CD4-positive, alpha-beta T cell treated with Interleukin-12 subunit alpha and Interleukin-12 subunit beta, for 1 hour (primary cell): ENCODE measurements around the gene SRRM1.
"Not testable (repeated sequence)": the region's sequence is repeated elsewhere in the genome, so short reads cannot be mapped to it uniquely, and the experiment has no call there.

Experiments used
- DNase-seq: peaks from one replicate; pipeline ENCODE4 v3.0.0-alpha.2; 2020

Gene SRRM1

DNA sequence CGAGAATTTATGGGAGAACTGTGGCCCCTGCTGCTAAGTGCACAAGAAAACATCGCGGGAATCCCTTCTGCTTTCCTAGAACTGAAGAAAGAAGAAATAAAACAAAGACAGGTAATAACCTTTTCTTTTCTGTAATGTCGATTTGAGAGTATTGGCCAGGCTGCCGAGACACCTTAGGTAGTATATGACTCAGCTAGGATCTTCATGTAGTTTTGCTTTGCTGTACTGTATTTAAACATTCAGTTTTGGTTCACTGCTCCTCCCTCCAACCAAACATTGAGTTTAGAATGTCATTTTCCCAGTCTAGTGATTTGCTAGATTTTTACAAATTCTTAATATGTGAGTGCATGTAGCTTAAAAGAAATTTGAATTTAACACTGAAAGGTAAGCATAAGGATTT lies 5.8 kb downstream of the SRRM1 start:
- DNase-seq = no peak

DNA sequence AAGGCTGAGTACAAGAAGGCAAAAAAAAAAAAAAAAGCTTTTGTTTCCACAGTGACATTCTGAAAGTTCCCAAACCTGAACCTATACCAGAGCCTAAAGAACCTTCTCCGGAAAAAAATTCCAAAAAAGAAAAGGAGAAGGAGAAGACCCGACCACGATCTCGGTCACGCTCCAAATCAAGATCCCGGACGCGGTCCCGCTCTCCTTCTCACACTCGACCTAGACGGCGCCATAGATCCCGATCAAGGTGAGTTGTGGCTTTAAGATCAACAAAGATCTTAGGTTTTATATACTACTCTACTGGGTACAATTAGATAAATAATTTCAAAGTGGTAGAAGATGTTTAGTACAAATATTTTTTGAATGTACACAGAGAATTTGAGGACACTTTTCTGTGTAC lies 9.3 kb downstream of the SRRM1 start:
- no peak for DNase-seq

DNA sequence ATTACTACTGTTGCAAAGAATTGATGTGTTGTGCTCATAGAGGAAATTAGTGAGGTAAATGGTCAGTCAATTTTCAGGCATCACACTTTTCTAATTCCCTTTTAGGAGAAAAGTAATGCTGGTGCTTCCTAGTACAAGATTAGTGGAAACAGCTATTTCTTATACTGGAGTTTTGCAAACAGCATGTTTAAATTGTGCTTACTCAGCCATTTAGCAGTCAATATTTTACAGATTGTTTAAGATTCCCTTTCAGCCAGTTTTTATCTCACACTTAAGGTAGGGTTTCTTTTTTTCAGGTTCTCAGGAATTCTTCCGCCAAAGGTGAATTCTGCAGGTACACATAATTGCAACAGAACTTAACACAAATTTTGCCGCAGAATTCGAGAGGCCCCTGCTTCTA lies 10.9 kb downstream of the SRRM1 start:
- DNase-seq = no peak

DNA sequence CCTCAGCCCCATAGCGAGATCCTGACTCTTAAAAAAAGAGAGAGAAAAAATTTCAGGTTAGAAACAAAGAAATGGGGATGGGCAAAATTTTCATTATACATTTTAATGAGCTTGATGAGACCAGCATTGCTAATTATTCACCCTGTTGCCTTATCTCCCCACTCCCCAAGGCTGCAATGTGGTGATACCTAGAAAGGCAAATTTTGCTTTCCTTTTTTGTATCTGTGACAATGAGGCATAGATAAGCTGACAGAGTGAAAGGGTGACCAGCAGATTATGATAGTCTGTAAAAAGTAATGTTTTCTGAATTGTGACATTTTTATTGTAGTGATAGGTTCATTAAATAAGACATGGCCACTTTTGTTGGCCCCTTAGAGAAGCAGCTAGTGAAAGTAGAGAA lies 12.9 kb downstream of the SRRM1 start:
- no peak for DNase-seq

DNA sequence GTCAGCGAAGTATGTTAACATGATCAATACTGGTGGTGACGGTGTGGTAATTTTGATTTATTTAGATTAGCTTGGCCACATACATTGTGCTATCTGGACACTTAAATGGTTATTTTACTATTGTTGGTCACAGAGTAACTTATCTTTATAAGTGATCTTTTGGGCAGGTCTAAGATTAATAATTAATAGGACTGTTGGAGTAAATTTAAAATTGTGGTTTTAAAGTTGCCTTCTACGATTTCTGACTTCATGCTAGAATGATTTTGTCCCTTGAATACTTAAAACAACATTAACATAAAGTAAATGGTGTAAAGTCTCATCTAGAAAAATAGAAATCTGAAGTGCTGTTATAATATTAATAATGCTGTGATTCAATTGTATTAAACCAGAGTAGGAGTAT lies 14.7 kb downstream of the SRRM1 start:
- DNase-seq = no peak

DNA sequence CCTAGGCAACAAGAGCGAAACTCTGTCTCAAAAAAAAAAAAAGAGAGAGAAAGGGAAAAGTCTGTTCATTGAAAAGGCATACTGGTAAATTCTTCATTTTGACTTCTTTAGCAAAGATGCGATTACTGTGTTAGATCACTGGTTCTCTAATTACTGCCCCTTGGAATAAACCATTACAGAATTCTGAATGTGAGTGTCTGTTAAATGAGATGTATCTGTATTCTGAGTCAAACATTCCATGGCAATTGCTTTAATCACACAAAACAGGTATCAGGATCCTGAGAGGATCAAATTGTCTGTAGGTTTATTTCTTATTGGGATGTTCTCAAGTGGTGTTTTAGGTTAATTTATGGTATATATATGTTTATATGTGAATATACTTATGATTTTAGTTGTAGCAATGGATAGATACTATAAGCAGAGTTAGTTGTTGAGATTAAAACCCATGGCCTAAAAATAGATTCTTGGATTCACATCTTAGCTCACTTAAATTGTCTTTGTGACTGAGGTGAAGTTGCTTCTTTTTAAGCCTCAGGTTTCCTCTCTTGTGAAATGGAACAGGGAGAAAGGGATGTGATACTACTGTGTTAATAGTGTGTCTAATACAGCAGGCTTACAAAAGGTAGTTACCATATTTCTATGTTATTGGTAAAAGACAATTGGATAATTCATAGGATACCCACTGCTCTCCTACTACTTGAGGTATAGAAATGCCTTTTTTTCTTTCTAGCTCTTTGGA lies 16.2 kb downstream of the SRRM1 start:
- no peak for DNase-seq

DNA sequence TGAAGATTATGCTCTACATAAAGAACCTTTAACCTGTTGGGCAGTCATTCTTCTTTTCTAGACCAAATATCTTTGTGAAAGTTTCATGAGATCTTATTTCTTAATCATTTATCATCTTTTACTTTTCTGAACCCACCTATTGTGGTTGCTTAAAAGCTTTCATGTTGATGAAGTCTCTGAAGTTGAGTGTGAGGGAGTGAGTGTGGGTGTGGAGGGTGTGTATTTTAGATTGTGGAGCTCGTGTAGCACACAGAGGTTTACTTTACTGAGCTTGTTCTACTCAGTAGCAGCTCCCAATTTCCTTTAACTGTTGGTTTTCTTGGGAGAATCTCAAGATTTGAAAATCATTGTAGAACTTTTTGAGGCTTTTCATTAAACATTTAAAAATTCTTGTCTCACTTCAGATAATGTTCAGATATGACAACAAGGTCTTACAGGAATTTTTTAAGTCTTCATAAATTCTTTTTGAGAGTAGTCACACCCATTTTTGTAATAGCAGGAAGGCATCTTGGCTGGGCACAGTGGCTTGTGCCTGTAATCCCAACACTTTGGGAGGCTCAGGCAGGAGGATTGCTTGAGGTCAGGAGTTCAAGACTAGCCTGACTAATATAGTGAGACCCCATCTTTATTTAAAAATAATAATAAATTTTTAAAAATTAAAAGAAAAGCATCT lies 17.0 kb downstream of the SRRM1 start:
- DNase-seq = no peak

DNA sequence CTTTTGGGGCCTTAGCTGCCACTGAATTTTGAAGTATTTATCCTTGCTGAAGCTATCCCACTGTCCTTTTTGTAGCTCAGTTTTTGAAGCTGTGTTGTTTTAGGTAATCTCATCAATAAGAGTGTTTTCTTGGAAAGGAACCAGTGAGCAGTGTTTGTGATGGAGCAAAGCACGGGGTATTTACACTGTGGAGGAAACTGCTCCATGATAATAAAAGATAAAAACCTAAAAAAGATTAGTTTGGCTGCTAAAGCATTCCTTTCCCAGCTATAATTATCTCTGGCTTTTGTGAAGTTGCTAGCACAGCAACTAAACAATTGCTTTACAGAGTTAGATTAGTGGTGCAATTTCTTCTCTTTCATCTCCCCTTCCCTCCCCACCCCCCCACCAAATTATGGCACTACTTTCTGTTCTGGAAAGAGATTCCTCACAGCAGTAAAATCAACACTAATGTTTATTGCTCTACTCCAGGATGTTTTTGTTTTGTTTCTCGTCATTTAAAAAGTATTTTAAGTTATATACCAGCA lies 21.5 kb downstream of the SRRM1 start:
- no peak for DNase-seq

DNA sequence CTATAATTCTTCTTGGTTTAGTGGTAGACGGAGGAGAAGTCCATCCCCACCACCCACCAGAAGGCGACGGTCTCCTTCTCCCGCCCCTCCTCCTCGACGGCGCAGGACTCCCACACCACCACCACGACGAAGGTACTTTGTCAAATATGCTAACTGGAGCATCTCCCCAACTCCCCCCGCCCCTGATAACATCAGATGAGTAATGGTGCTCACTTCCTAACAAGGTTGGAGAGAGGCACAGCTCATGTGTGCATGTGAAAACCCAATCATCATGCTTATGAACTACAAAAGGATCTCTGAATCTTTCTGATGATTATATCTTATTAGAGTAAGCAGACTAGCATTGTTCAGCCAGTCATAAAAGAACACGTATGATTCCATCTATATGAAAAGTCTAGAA lies 23.7 kb downstream of the SRRM1 start:
- DNase-seq = no peak

DNA sequence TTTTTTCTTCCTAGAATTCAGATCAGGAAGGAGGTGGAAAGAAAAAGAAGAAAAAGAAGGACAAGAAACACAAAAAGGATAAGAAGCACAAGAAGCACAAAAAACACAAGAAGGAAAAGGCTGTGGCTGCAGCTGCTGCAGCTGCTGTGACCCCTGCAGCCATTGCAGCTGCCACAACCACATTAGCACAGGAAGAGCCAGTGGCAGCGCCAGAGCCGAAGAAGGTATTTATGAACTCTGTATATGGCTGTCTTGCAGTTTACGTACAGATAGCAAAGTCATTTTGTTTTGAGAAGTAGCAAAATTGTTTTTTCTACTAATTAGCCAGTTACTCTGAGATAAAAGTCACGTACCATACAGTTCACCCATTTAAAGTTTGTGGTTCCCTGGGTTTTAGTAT lies 28.3 kb downstream of the SRRM1 start:
- DNase-seq = not testable (repeated sequence)

DNA sequence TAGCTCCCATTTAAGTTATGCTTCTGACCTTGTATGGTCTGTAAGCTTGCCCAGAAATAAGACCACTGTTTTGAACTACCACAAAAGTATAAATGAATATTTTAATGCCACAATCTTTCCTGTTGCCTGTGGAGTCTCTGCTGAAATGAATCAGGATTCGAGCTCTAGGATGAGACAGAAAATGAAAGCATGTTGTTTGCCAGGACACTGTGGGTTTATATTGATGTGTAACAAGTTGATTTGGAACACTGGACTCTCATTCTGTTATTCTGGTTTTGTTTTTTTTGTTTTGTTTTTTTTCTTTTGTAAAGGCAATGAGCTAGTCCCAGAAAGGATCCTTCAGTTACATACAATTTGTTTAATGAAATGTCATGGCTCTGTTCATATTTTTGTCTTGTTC lies 29.6 kb downstream of the SRRM1 start:
- DNase-seq = not testable (repeated sequence)

DNA sequence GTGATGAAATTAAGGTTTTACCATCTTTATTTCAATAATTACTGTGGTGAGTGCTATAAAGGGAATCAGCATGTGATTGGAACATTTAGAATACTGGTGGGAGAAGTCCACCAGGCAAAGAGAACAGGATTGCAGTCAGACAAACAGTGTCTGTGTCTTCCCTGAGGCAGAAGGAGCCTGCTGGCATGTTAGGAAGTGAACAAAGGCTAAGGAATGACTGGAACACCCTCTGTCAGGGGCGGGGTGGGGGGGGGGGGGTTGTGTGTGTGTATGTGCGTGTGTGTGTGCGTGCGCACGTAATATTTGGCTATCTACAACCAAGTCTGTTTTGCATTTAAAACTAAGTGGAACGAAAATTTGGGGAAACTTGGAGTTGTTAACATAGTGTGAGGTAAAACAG lies 30.2 kb downstream of the SRRM1 start:
- no peak for DNase-seq

DNA sequence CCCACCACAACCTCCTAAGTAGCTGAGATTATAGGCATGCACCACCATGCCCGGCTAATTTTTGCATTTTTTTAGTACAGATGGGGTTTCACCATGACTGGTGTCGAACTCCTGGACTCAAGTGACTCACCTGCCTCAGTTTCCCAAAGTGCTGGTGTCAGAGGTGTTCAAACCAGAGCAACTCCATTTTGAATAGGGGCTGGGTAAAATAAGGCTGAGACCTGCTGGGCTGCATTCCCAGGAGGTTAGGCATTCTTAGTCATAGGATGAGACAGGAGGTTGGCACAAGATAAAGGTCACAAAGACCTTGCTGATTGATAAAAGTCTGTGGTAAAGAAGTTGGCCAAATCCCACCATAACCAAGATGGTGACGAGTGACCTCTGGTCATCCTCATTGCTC lies 35.3 kb downstream of the SRRM1 start:
- not testable (repeated sequence) for DNase-seq

DNA sequence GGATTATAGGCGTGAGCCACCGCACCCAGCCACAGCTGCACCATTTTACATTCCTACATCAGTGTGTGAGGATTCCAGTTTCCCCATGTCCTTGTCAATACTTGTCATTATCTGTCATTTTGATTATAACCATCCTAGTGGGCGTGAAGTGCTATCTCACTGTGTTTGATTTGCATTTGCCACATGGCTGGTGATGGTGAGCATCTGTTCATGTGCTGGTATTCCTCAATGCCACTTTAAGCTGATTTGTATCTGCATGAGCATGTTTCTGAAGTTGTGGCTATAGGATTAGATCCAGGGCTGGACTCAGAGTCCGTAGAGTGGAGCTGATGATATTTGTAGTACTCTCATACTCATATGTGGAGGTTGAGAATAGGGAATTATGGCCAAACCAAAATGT lies 36.6 kb downstream of the SRRM1 start:
- DNase-seq = no peak

DNA sequence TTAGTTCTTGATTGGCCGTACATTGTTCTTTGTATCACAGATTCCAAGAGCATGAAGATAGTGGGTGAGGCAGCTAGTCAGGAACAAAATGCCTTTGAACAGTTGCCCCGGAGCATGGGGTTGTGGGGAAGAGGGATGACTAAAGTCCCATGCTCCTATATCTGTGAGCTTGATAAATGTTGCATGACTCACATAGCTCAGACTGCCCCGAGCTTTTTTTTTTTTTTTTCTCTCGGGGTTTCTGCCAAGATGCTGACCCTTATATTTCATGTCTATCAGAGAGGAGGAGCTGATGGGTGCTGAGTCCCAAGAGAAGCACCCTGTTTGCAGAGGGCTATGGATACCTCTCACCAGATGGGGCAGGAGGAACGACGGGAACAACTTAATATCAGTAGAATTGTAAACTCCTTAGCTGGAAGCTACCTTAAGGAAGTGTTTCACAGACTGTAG lies 40.6 kb downstream of the SRRM1 start:
- no peak for DNase-seq

DNA sequence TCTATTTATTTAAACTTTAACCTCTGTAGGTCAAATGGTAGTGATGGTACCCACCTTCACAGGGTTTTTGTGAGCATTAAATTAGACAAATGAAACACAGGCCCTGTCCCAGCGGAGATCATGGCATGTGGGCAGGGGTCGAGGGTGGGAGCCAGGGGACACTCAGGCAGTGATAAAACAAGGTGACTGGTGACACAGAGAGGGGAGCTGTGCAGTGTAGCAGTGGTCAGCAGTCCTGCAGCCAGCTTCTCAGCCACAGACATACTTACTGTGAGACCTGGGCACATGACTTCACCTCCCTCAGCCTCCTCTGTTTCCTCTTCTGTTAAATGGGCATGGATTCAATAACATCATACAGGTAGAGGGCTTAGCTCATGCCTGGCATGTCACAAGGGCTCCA lies 44.9 kb downstream of the SRRM1 start:
- DNase-seq = no peak

DNA sequence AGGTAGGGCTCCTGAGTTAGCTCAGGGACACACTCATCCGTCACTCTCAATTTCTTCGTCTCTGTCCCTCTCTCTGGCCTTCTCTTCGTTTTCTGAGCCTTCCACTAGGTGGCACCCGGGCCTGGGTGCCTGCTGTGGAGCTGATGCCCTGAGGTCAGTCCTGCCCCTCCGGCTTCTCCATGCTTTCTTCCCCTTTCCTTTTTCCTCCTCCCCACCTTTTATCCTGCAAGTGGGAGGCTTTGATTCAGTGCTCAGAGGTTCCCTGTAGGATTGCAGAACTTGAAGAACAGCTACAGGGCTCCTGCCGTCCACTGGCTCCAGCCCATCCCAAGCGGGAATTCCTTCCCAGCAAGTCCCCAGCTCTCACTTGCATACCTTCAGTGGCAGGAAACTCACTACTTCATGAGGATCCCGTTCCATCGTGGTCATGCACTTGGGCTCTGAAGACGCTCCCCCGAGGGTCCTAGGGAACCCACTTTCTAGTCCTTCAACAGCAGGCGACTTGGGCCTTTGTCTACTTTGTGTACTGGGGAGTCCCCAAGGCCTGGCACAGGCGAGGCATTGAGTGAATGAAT lies 45.6 kb downstream of the SRRM1 start:
- DNase-seq = peak; percentile 70

DNA sequence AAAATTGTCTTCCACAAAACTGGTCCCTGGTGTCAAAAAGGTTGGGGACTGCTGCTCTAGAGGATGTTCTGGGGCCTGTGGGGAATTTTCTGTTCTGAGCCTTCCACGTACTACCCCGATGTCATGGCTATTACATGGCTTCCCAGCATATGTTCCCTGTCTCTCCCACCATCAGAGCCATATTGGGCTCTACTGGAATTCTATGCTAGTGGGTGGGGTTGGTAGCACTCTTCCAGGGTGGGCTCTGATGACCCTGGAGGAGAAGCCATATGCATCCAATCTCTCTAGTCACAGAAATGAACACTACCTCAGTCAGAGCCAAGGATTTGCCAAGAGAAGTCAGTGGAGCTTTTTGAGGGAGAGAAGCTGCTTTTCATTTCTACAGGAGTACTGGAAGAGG lies 47.9 kb downstream of the SRRM1 start:
- DNase-seq = no peak

DNA sequence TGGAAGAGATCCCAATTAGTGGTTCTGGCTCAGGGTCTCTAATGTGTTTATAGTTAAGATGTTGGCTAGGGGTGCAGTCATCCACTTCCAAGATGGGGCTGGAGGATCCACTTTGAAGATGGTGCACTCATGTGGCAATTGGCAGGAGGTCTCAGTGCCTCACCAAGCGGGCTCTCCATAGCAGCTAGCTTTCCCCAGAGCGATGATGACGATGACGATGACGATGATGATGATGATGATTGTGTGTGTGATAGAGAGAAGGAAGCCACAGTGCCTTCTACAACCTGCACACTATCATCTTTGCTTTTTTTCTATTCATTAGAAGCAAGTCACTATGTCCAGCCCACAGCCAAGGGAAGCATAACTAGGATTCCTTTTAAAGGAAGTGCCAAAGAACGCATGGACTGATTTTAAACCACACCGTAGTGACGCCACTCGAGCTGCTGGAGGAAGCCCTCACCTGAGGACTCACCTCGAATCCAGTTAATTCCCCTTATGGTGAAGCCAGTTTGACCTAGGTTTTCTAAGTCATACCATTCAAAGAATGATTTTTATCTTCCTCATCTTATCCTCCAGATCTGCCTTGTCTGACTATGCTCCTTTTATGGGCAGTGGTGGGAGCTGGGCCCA lies 49.4 kb downstream of the SRRM1 start:
- DNase-seq = no peak

DNA sequence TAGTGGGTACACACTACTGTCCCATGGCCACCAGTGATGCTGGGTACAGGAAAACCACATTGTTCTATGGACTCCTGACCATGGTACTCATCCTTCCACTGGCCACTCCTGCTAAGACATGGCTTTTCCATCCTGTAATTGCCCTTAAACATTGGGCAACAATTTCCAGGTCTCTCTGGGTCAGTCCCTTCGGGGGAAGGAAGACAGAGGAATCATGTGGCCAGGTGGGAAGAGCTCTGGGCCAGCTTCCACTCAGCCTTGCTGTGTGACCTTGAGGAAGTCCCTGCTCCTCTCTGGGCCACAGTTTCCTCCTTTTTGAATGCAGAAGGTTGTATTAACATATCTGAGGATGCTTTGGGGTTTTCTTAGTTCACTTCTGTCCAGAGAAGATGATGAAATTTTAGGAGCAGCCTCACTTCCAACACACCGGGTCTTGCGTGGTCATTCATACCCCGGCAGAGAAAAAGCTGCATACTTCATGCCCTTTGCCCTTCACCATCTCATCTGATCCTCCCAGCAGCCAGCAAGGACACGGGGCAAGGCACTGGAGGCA lies 50.8 kb downstream of the SRRM1 start:
- no peak for DNase-seq

DNA sequence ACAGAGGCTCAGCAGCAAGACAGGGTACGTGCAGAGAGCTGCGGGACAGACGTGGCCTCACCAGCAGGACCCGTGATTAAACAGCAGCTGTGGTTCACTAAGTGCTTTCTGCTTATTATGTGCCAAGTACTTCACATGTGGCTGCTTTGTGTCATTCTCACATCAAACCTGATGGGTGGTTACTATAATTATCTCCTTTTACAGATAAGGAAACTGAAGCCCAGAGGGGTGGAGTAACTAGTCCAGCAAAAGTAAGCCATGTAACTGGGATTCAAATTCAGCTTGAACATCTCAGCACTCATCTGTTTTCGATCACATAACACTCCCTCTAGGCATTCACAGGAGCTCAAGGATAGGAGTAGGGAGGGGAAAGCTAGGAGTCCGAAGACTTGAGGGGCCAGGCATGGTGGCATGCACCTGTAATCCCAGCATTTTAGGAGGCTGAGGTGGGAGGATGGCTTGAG lies 51.3 kb downstream of the SRRM1 start:
- peak; percentile 31 for DNase-seq

DNA sequence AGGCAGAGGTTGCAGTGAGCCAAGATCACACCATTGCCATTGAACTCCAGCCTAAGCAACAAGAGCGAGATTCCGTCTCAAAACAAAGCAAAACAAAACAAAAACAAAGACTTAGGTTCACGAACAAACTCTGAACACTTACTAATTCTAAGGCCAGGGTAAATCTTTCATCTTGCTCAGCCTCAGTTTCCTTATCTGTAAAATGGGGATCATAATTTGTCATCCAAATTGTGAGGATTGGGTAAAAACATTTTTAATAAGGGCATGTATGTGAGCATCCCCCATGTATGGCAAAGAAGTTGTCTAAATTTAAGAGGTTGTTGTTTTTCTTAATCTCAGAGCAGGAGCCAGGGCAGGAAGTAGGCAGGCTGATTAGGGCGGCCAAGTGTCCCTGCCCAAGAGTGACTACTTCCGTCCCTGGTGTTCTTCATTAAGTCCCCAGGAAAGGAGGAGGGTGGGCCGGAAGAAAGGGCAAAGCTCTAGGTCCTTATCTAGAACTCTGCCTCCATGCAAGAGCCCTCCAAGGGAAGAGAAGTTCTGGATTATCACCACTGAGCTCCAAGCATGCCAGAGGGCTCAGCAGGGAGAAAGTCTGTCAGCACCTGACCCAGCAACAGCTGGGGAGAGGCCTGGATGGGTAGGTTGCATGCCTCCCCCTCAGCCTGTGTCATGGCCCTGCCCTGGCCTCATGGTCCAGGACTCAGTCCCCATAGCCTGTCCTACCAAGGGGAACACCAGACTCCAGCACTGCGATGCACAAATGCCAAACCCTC lies 52.3 kb downstream of the SRRM1 start:
- DNase-seq = peak; percentile 32
